Subcutaneous adipose tissue (tissue), 4 donors: ENCODE results near the gene UPF1. TPM values are rescaled to one million over a fixed set of nuclear protein-coding genes. Genes with fewer than 3 reads are reported as not detected.

ENCODE experiments used
- total RNA-seq, 4 donors: library from RNA; depleted of rRNA; stranded (reverse); fragments of >200 nt; gene quantifications; one replicate each; pipeline ENCODE4 v1.1.0, GENCODE V29; 2016
- TF ChIP-seq, protein P1 (sequence below): fragments of 450-650 bp; IDR thresholded peaks from one replicate; pipeline ENCODE4 v1.5.1; 2016; ENCODE audit warnings: low read depth, mild to moderate bottlenecking, control low read depth, antibody characterized with exemption, moderate library complexity

Gene UPF1
- total RNA-seq, 4 donors from 2014 or later, result 39.8 to 115 (median 68.3) TPM

DNA sequence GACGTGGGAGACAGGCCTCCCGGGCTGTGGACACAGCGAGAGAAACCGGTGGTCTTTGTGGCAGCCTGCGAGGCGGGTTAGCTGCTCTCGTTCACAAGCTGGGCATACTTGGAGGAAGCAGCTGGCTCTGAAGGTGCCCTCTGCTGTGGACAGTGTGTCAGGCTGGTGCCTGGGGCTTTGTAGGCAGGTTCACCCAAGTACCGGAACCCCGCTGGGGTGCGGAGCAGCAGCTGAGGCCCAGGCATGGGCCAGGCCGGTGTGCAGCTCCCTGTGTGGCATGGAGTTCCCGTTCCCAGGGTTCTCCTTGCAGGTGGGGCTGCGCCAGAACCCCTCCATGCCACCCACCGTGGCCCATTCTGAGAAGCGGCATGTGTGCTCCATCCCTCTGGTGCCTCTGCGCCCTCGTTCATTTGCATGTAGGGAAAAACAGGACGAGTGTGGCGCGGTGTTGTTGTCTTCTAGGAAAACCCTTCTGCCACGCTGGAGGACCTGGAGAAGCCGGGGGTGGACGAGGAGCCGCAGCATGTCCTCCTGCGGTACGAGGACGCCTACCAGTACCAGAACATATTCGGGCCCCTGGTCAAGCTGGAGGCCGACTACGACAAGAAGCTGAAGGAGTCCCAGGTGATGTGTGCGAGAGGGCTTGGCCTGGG is 20.0 kb downstream of the UPF1 start:
- TF ChIP-seq, protein P1, sequence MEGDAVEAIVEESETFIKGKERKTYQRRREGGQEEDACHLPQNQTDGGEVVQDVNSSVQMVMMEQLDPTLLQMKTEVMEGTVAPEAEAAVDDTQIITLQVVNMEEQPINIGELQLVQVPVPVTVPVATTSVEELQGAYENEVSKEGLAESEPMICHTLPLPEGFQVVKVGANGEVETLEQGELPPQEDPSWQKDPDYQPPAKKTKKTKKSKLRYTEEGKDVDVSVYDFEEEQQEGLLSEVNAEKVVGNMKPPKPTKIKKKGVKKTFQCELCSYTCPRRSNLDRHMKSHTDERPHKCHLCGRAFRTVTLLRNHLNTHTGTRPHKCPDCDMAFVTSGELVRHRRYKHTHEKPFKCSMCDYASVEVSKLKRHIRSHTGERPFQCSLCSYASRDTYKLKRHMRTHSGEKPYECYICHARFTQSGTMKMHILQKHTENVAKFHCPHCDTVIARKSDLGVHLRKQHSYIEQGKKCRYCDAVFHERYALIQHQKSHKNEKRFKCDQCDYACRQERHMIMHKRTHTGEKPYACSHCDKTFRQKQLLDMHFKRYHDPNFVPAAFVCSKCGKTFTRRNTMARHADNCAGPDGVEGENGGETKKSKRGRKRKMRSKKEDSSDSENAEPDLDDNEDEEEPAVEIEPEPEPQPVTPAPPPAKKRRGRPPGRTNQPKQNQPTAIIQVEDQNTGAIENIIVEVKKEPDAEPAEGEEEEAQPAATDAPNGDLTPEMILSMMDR, result no peak

DNA sequence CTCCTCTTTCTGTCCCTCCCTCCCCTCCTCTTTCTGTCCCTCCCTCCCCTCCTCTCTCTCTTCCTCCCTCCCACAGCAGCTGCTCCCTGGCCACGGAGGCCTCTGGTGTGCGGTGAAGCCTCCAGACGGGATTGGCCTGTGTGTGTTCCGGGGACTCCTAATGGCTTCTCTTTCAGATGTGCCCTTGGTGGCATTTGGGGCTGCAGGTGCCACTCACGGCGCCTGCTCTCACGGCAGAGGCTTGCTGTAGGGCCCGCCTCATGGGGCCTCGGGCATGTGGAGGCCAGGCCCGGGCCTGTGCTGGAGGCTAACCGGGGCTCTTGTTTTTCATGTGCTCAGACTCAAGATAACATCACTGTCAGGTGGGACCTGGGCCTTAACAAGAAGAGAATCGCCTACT is 20.9 kb downstream of the UPF1 start:
- TF ChIP-seq, protein P1, result no peak

- TF ChIP-seq, protein P1, result no peak
Measured at GRCh38 chr19:18853755-18854427, 22.1 kb downstream of the UPF1 start.

DNA sequence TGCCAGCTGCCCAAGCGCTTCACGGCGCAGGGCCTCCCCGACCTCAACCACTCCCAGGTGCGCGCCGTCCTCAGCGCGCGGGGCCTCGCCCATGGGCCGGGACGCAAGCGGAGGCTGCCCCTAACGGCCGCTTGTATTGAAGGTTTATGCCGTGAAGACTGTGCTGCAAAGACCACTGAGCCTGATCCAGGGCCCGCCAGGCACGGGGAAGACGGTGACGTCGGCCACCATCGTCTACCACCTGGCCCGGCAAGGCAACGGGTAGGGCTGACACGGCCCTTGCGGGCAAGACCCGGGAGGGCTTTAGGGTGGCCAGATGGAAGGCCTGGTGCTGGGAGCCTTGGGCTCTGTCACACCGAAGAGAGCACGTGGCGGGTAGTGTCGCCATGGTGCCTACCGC is 23.2 kb downstream of the UPF1 start:
- TF ChIP-seq, protein P1, result no peak

- TF ChIP-seq, protein P1, result no peak
Measured at GRCh38 chr19:18855647-18856384, 24.1 kb downstream of the UPF1 start.

DNA sequence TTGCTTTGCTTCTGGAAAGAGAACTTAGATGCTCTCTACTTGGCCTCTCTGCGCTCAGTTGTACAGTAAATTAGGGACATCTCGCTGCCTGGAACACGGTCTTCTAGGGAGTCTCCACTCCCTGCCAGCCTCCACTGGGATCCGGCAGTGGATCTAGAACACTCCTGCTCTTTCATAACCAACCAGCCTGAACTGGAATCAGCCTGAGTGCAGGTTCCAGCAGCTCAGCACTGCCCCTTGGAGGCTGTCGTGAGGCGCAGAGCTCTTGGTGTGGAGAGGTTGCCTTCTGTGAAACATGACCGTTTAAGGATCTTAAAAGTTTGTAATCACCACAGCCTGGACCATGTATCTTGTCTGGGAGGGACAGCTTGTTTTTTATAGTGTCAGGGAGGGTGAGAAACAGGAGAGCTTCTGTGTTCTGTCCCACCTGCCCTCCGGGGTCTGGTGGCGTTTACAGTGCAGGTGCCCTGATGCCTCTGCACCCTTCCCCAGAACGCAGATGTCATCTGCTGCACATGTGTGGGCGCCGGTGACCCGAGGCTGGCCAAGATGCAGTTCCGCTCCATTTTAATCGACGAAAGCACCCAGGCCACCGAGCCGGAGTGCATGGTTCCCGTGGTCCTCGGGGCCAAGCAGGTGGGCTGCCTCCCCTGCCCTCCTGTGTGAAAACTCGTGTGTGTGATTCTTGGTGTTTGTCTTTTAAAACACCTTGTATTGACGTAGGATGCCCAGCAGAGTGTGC is 24.8 kb downstream of the UPF1 start:
- TF ChIP-seq, protein P1, result no peak
